HCT116 (cell line): ENCODE results near the gene SOCS7. TPM values are rescaled to one million over a fixed set of nuclear protein-coding genes. Genes with fewer than 3 reads are reported as not detected.

Experiments used
- ATAC-seq: fragments of 200-7000 bp; cut with Tn5 transposase; 2 replicates; pipeline ENCODE4 v1.9.1; 2020; ENCODE audit warnings: mild to moderate bottlenecking, moderate library complexity
- BruUV-seq: library from RNA; stranded (reverse); fragments of 400-500 nt; replicated peaks from 2 replicates; lab custom pipeline; 2021; lab: Mats Ljungman, UMichigan
- CTCF ChIA-PET: fragments of 300-600 bp; sonication (Branson Sonifier 250); formaldehyde crosslinking; loops from one replicate; lab custom pipeline; 2021; ENCODE audit warnings: antibody characterized with exemption; lab: Charles Lee
- POLR2A ChIA-PET: fragments of 300-600, 350-600 bp; sonication (Branson Sonifier 250); formaldehyde crosslinking; loops from one replicate; lab custom pipeline; 2021; ENCODE audit warnings: antibody characterized with exemption; lab: Charles Lee
- RAD21 ChIA-PET, 2 experiments: fragments of 300-600 bp; sonication (Branson Sonifier 250); formaldehyde crosslinking; loops; one replicate each; lab custom pipeline; 2023; ENCODE audit warnings: low total read pairs in 2 of 2; ENCODE audit not compliant: uncharacterized antibody in 2 of 2, unreplicated experiment in 2 of 2, low non-redundant PET in 1 of 2; lab: Charles Lee
- DNase-seq: peaks from one replicate; pipeline ENCODE4 v3.0.0-alpha.2; 2010; ENCODE audit warnings: low read depth, low spot score
- H2AFZ ChIP-seq: fragments of 200-600 bp; shearing (Covaris generic), sonication (generic); 2 replicates; pipeline ENCODE4 v1.6.1; 2017; ENCODE audit warnings: low read depth, mixed run types, mixed read lengths, antibody characterized with exemption, low read length; ENCODE audit not compliant: poor library complexity, severe bottlenecking
- H3K27ac ChIP-seq: 2 replicates; pipeline ENCODE4 v1.5.1; 2012; ENCODE audit warnings: low read depth, low read length
- H3K27me3 ChIP-seq: fragments of 200-600 bp; sonication (generic); 2 replicates; pipeline ENCODE4 v1.6.1; 2016; ENCODE audit warnings: mixed run types, low read length, mixed read lengths; ENCODE audit not compliant: insufficient read depth
- H3K36me3 ChIP-seq, 2 experiments: fragments of 200-500 bp in 1 of 2; fragments of 200-600 bp in 1 of 2; sonication (Bioruptor generic) in 1 of 2; sonication (generic) in 1 of 2; 2 replicates each; pipeline versions ENCODE4 v1.5.1 to v1.6.1; 2014 to 2016; ENCODE audit warnings: low read length in 2 of 2, inconsistent platforms in 1 of 2, mixed read lengths in 1 of 2, mixed run types in 1 of 2; ENCODE audit not compliant: insufficient read depth in 2 of 2, control insufficient read depth in 1 of 2
- H3K4me1 ChIP-seq, 2 experiments: fragments of 200-600 bp in 1 of 2; sonication (generic) in 1 of 2; 2 replicates each; pipeline versions ENCODE4 v1.5.1 to v1.6.1; 2012 to 2017; ENCODE audit warnings: low read length in 2 of 2, inconsistent platforms in 1 of 2, mild to moderate bottlenecking in 1 of 2, mixed read lengths in 1 of 2, mixed run types in 1 of 2, moderate library complexity in 1 of 2; ENCODE audit not compliant: insufficient read depth in 2 of 2, control insufficient read depth in 1 of 2
- H3K4me2 ChIP-seq: fragments of 200-600 bp; sonication (generic); 2 replicates; pipeline ENCODE4 v1.6.1; 2017; ENCODE audit warnings: mixed run types, low read length, mixed read lengths
- H3K4me3 ChIP-seq, 2 experiments: fragments of 200-600 bp in 1 of 2; sonication (generic) in 1 of 2; replicated peaks in 1 of 2; 2 replicates each; pipeline ENCODE4 v1.5.1; 2011 to 2016; ENCODE audit warnings: low read length in 2 of 2, control low read depth in 1 of 2, low read depth in 1 of 2, mild to moderate bottlenecking in 1 of 2, mixed read lengths in 1 of 2, mixed run types in 1 of 2
- H3K79me2 ChIP-seq: fragments of 200-600 bp; sonication (generic); 2 replicates; pipeline ENCODE4 v1.6.1; 2017; ENCODE audit warnings: mild to moderate bottlenecking, mixed run types, low read length, moderate library complexity, mixed read lengths; ENCODE audit not compliant: insufficient read depth
- H3K9ac ChIP-seq: fragments of 200-600 bp; sonication (generic); 2 replicates; pipeline ENCODE4 v1.6.1; 2016; ENCODE audit warnings: low read length, mixed read lengths
- H3K9me2 ChIP-seq: fragments of 200-600 bp; sonication (generic), shearing (Covaris generic); 2 replicates; pipeline ENCODE4 v1.6.1; 2017; ENCODE audit warnings: mixed run types, mild to moderate bottlenecking, moderate library complexity; ENCODE audit not compliant: insufficient read depth
- H3K9me3 ChIP-seq, 2 experiments: fragments of 200-500 bp in 1 of 2; fragments of 200-600 bp in 1 of 2; sonication (Bioruptor generic) in 1 of 2; sonication (generic) in 1 of 2; 2 replicates each; pipeline ENCODE4 v1.6.1; 2014 to 2017; ENCODE audit warnings: low read length in 2 of 2, mixed read lengths in 2 of 2, inconsistent platforms in 1 of 2, low read depth in 1 of 2, mild to moderate bottlenecking in 1 of 2, mixed run types in 1 of 2, moderate library complexity in 1 of 2; ENCODE audit not compliant: control insufficient read depth in 1 of 2, insufficient read depth in 1 of 2
- H4K20me1 ChIP-seq: fragments of 200-600 bp; sonication (generic), shearing (Covaris generic); 2 replicates; pipeline ENCODE4 v1.6.1; 2017; ENCODE audit warnings: mixed run types, mild to moderate bottlenecking, moderate library complexity; ENCODE audit not compliant: insufficient read depth
- CBX3 ChIP-seq: IDR thresholded peaks from 2 replicates; pipeline ENCODE4 v1.6.1; 2012; ENCODE audit warnings: low read depth
- CEBPB ChIP-seq: IDR thresholded peaks from 2 replicates; pipeline ENCODE4 v1.6.1; 2012; ENCODE audit warnings: low read depth
- EGR1 ChIP-seq: IDR thresholded peaks from 2 replicates; pipeline ENCODE4 v1.6.1; 2012; ENCODE audit warnings: low read depth
- ELF1 ChIP-seq: IDR thresholded peaks from 2 replicates; pipeline ENCODE4 v1.6.1; 2012; ENCODE audit warnings: low read depth, borderline replicate concordance
- FOSL1 ChIP-seq: IDR thresholded peaks from 2 replicates; pipeline ENCODE4 v1.6.1; 2012; ENCODE audit warnings: low read depth
- JUND ChIP-seq: IDR thresholded peaks from 2 replicates; pipeline ENCODE4 v1.6.1; 2012
- POLR2A ChIP-seq: IDR thresholded peaks from 2 replicates; pipeline ENCODE4 v1.7.0; 2011; ENCODE audit warnings: borderline replicate concordance; ENCODE audit not compliant: insufficient read depth, insufficient read length; ENCODE audit errors: extremely low read depth
- POLR2AphosphoS5 ChIP-seq: IDR thresholded peaks from 2 replicates; pipeline ENCODE4 v1.6.1; 2011; ENCODE audit warnings: mild to moderate bottlenecking, low read depth, low read length, moderate library complexity
- RAD21 ChIP-seq: IDR thresholded peaks from 2 replicates; pipeline ENCODE4 v1.6.1; 2012; ENCODE audit warnings: low read depth, mild to moderate bottlenecking
- SIN3A ChIP-seq: IDR thresholded peaks from 2 replicates; pipeline ENCODE4 v1.6.1; 2012; ENCODE audit warnings: low read depth
- SRF ChIP-seq: IDR thresholded peaks from 2 replicates; pipeline ENCODE4 v1.6.1; 2012; ENCODE audit warnings: low read depth
- TCF7L2 ChIP-seq: IDR thresholded peaks from 2 replicates; pipeline ENCODE4 v1.7.0; 2011; ENCODE audit warnings: borderline replicate concordance, inconsistent platforms; ENCODE audit not compliant: insufficient read depth, insufficient read length; ENCODE audit errors: extremely low read depth
- YY1 ChIP-seq: IDR thresholded peaks from 2 replicates; pipeline ENCODE4 v1.6.1; 2011; ENCODE audit warnings: low read length, low read depth, moderate library complexity, mild to moderate bottlenecking; ENCODE audit not compliant: insufficient replicate concordance; ENCODE audit errors: extremely low read depth
- ZFX ChIP-seq: fragments of 450-650 bp; IDR thresholded peaks from 2 replicates; pipeline ENCODE4 v1.6.1; 2017
- ZNF274 ChIP-seq: fragments of 200-500 bp; sonication (Bioruptor generic); IDR thresholded peaks from 2 replicates; pipeline ENCODE4 v1.6.1; 2014; ENCODE audit warnings: mild to moderate bottlenecking, low read depth, low read length, inconsistent platforms
- intact Hi-C: fragments of 100-400 bp; cut with micrococcal nuclease; formaldehyde crosslinking; loops from 2 replicates; pipeline ENCODE4 v1.10.0; 2022
- total RNA-seq: library from RNA; stranded (reverse); gene quantifications from one replicate; pipeline ENCODE4 v1.2.1, GENCODE V29; 2021; ENCODE audit not compliant: unreplicated experiment
- TF ChIP-seq, protein P1 (sequence below): IDR thresholded peaks from 2 replicates; pipeline ENCODE4 v1.6.1; 2012; ENCODE audit warnings: low read depth

The SOCS7 gene
- total RNA-seq, 1 experiment from 2014 or later = 49.9 TPM

DNA sequence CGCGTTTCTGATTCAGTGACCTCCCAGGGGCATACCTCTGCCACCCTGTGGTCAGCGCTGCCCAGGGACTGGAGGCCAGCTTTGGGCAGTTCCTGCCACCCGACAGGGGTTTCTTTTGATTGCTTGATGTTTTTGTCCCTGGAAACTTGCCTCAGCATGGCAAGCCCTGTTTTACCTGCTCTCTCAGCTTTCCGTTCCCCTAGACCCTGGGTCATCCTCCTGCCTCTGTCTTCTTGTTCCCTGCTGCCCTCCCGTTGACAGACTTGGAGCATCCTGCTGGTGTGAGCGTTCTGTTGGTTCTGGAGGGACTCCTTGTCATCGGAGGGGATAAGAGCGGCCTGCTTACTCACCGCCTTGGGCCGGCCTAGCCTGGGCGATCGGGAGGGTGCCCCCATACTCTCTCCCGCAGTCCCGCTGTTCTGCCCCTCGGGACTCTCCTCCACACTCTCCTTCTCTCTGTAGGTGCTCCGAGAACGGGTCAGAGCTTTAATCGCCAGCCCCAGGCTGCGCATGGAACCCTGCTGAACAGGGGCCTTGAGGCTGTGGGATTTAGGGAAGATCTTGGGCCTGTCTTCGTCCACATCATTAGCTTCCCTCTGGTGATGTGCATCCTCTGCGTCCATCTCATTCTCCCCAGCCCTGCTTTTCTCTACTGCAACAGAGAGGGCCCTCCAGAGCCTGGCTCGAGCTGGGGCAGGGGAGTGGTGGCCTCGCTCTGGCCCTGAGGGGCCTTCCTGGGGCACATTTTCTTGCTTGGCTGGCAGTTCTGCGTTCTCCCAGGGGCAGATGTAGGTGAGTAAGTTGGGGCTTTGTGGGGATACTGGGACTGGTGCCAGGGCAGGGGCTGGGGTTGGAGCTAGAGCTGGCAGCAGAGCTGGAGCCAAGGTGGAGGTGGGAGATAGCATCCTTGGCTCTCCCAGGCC, 21.6 kb upstream of the SOCS7 start:
- no peak for DNase-seq
- no peak overlapping the region for H3K4me2 ChIP-seq

More for the DNA sequence above, 21.6 kb upstream of the SOCS7 start:
- intact Hi-C loops = loop anchor here (5.0 kb wide), 1 partner anchor 82 kb away; no protein-coding TSS in a partner anchor
- no peaks in the 10 kb centered on the region for H3K27me3 ChIP-seq
- H3K4me3 ChIP-seq = no peak overlapping the region
- ChIA-PET CTCF (interaction anchor here (1.3 to 1.8 kb wide), 2 partner anchors 8 to 10 kb away, joined by 4 to 6 read pairs; no protein-coding TSS in a partner anchor), POLR2A (no interaction called here), RAD21 (no interaction called here)
- H2AFZ ChIP-seq = no peak overlapping the region
- H3K4me1 ChIP-seq = no peaks in the 10 kb centered on the region
- H3K27ac ChIP-seq = no peak overlapping the region
- H3K9me2 ChIP-seq = no peaks in the 10 kb centered on the region
- BruUV-seq = no TSS peak
- no peaks in the 10 kb centered on the region for H3K36me3 ChIP-seq
- no peaks in the 10 kb centered on the region for H3K79me2 ChIP-seq
- H3K9ac ChIP-seq = no peak overlapping the region
- no peak for ATAC-seq
- H3K9me3 ChIP-seq = no peaks in the 10 kb centered on the region
- no peaks in the 10 kb centered on the region for H4K20me1 ChIP-seq
- TF ChIP-seq SIN3A = no peak
- TF ChIP-seq SRF = no peak
- TF ChIP-seq POLR2AphosphoS5 = no peak
- no peak for TF ChIP-seq FOSL1
- no peak for TF ChIP-seq TCF7L2
- no peak for TF ChIP-seq RAD21
- no peak for TF ChIP-seq ZNF274
- no peak for TF ChIP-seq CBX3
- TF ChIP-seq YY1 = no peak
- TF ChIP-seq POLR2A = no peak
- no peak for TF ChIP-seq EGR1
- TF ChIP-seq JUND = no peak
- TF ChIP-seq, protein P1, sequence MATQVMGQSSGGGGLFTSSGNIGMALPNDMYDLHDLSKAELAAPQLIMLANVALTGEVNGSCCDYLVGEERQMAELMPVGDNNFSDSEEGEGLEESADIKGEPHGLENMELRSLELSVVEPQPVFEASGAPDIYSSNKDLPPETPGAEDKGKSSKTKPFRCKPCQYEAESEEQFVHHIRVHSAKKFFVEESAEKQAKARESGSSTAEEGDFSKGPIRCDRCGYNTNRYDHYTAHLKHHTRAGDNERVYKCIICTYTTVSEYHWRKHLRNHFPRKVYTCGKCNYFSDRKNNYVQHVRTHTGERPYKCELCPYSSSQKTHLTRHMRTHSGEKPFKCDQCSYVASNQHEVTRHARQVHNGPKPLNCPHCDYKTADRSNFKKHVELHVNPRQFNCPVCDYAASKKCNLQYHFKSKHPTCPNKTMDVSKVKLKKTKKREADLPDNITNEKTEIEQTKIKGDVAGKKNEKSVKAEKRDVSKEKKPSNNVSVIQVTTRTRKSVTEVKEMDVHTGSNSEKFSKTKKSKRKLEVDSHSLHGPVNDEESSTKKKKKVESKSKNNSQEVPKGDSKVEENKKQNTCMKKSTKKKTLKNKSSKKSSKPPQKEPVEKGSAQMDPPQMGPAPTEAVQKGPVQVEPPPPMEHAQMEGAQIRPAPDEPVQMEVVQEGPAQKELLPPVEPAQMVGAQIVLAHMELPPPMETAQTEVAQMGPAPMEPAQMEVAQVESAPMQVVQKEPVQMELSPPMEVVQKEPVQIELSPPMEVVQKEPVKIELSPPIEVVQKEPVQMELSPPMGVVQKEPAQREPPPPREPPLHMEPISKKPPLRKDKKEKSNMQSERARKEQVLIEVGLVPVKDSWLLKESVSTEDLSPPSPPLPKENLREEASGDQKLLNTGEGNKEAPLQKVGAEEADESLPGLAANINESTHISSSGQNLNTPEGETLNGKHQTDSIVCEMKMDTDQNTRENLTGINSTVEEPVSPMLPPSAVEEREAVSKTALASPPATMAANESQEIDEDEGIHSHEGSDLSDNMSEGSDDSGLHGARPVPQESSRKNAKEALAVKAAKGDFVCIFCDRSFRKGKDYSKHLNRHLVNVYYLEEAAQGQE = no peak
- no peak for TF ChIP-seq ZFX
- TF ChIP-seq CEBPB = no peak
- TF ChIP-seq ELF1 = no peak
- TF ChIP-seq, all 23 proteins: peak for 0
